Endothelial cell of umbilical vein (primary cell): ENCODE results near the gene EIF2AK2.

Source experiments
- EZH2 ChIP-seq: IDR thresholded peaks from 2 replicates; pipeline ENCODE4 v1.6.1; 2012; ENCODE audit warnings: borderline replicate concordance, low read depth, mild to moderate bottlenecking, moderate library complexity, low read length, inconsistent platforms; ENCODE audit not compliant: severe bottlenecking
- MAX ChIP-seq: IDR thresholded peaks from 2 replicates; pipeline ENCODE4 v1.6.1; 2011; ENCODE audit not compliant: insufficient read depth, insufficient read length
- POLR2A ChIP-seq: IDR thresholded peaks from 2 replicates; pipeline ENCODE4 v1.6.1; 2012; ENCODE audit warnings: low read depth, mild to moderate bottlenecking, control low read depth, low read length
- TF ChIP-seq, protein P1 (sequence below), 2 donors: IDR thresholded peaks; 1 replicate in 1 of 2; 2 replicates in 1 of 2; pipeline ENCODE4 v1.5.1; 2011; ENCODE audit warnings: low read length in 2 of 2, mild to moderate bottlenecking in 2 of 2, moderate library complexity in 2 of 2, control low read depth in 1 of 2, inconsistent platforms in 1 of 2, low read depth in 1 of 2; ENCODE audit not compliant: insufficient read depth in 1 of 2; ENCODE audit errors: extremely low read depth in 1 of 2

GRCh38 chr2:37110306-37111212 is 46.2 kb downstream of the EIF2AK2 start:
- TF ChIP-seq POLR2A: no peak
- TF ChIP-seq, protein P1, sequence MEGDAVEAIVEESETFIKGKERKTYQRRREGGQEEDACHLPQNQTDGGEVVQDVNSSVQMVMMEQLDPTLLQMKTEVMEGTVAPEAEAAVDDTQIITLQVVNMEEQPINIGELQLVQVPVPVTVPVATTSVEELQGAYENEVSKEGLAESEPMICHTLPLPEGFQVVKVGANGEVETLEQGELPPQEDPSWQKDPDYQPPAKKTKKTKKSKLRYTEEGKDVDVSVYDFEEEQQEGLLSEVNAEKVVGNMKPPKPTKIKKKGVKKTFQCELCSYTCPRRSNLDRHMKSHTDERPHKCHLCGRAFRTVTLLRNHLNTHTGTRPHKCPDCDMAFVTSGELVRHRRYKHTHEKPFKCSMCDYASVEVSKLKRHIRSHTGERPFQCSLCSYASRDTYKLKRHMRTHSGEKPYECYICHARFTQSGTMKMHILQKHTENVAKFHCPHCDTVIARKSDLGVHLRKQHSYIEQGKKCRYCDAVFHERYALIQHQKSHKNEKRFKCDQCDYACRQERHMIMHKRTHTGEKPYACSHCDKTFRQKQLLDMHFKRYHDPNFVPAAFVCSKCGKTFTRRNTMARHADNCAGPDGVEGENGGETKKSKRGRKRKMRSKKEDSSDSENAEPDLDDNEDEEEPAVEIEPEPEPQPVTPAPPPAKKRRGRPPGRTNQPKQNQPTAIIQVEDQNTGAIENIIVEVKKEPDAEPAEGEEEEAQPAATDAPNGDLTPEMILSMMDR (IDR thresholded peaks at IDR 0.05; ENCODE audit: extremely low read depth in 1 of 2, insufficient read depth in 1 of 2, low read depth in 1 of 2, low read length in 2 of 2): no peak
- no peak for TF ChIP-seq EZH2
- no peak for TF ChIP-seq MAX
